PC-9 (cell line): ENCODE results near the gene RFX8. TPM values are rescaled to one million over a fixed set of nuclear protein-coding genes. Genes with fewer than 3 reads are reported as not detected.

Source experiments
- BruUV-seq: library from RNA; stranded (reverse); fragments of 400-500 nt; replicated peaks from 2 replicates; lab custom pipeline; 2021; lab: Mats Ljungman, UMichigan
- CTCF ChIA-PET: fragments of 300-600 bp; sonication (Branson Sonifier 250); formaldehyde crosslinking; loops from one replicate; lab custom pipeline; 2022; ENCODE audit warnings: antibody characterized with exemption; lab: Charles Lee
- POLR2A ChIA-PET: fragments of 300-600 bp; sonication (Branson Sonifier 250); formaldehyde crosslinking; loops from one replicate; lab custom pipeline; 2022; ENCODE audit warnings: antibody characterized with exemption; ENCODE audit not compliant: unreplicated experiment; lab: Charles Lee
- DNase-seq, 2 experiments: peaks; one replicate each; pipeline versions ENCODE4 v3.0.0 to v3.0.0-alpha.2; 2015 to 2022; ENCODE audit warnings: mixed read lengths in 1 of 2
- H2AFZ ChIP-seq: fragments of 200-600 bp; sonication (generic); 2 replicates; pipeline ENCODE4 v1.8.1; 2017; ENCODE audit warnings: antibody characterized with exemption
- H3F3A ChIP-seq: fragments of 200-600 bp; sonication (generic); 2 replicates; pipeline ENCODE4 v1.8.1; 2017; ENCODE audit warnings: antibody characterized with exemption, mild to moderate bottlenecking, low read depth; ENCODE audit not compliant: insufficient read depth
- H3K27ac ChIP-seq: fragments of 200-600 bp; sonication (generic); 2 replicates; pipeline ENCODE4 v1.6.1; 2016; ENCODE audit warnings: mixed run types
- H3K27me3 ChIP-seq: fragments of 200-600 bp; sonication (generic); 2 replicates; pipeline ENCODE4 v1.6.1; 2016; ENCODE audit warnings: low read depth, mixed run types; ENCODE audit not compliant: insufficient read depth
- H3K36me3 ChIP-seq: fragments of 200-600 bp; sonication (generic); 2 replicates; pipeline ENCODE4 v1.6.1; 2016; ENCODE audit warnings: low read depth, mixed run types
- H3K4me1 ChIP-seq: fragments of 200-600 bp; sonication (generic); replicated peaks from 2 replicates; pipeline ENCODE4 v1.6.1; 2016; ENCODE audit warnings: mixed run types; ENCODE audit not compliant: insufficient read depth
- H3K4me2 ChIP-seq: fragments of 200-600 bp; sonication (generic); 2 replicates; pipeline ENCODE4 v1.6.1; 2017; ENCODE audit warnings: mixed run types
- H3K4me3 ChIP-seq: fragments of 200-600 bp; sonication (generic); 2 replicates; pipeline ENCODE4 v1.6.1; 2016; ENCODE audit warnings: mixed run types
- H3K79me2 ChIP-seq: fragments of 200-600 bp; sonication (generic); 2 replicates; pipeline ENCODE4 v1.6.1; 2017; ENCODE audit warnings: low read depth, mixed run types
- H3K9me2 ChIP-seq: fragments of 200-600 bp; sonication (generic); 2 replicates; pipeline ENCODE4 v1.8.1; 2017; ENCODE audit warnings: mild to moderate bottlenecking; ENCODE audit not compliant: insufficient read depth
- H3K9me3 ChIP-seq: fragments of 200-600 bp; sonication (generic); 2 replicates; pipeline ENCODE4 v1.8.1; 2016; ENCODE audit warnings: low read depth; ENCODE audit not compliant: insufficient read depth
- H4K20me1 ChIP-seq: fragments of 200-600 bp; sonication (generic); 2 replicates; pipeline ENCODE4 v1.8.1; 2017; ENCODE audit not compliant: insufficient read depth
- EZH2 ChIP-seq: fragments of 200-600 bp; sonication (generic); IDR thresholded peaks from 2 replicates; pipeline ENCODE4 v1.8.0; 2017; ENCODE audit warnings: antibody characterized with exemption, low read depth
- intact Hi-C: fragments of 100-400 bp; cut with micrococcal nuclease; formaldehyde crosslinking; loops from one replicate; pipeline ENCODE4 v1.10.0; 2022; ENCODE audit not compliant: unreplicated experiment
- total RNA-seq: library from RNA; stranded (reverse); gene quantifications from 2 replicates; pipeline ENCODE4 v1.2.3, GENCODE V29; 2021
- TF ChIP-seq, protein P1 (sequence below): fragments of 200-600 bp; sonication (generic); conservative IDR thresholded peaks from 2 replicates; pipeline ENCODE4 v1.6.1; 2017; ENCODE audit warnings: mixed run types, antibody characterized with exemption, mild to moderate bottlenecking, moderate library complexity

RFX8 gene
- total RNA-seq, 1 experiment from 2014 or later, result not detected

DNA sequence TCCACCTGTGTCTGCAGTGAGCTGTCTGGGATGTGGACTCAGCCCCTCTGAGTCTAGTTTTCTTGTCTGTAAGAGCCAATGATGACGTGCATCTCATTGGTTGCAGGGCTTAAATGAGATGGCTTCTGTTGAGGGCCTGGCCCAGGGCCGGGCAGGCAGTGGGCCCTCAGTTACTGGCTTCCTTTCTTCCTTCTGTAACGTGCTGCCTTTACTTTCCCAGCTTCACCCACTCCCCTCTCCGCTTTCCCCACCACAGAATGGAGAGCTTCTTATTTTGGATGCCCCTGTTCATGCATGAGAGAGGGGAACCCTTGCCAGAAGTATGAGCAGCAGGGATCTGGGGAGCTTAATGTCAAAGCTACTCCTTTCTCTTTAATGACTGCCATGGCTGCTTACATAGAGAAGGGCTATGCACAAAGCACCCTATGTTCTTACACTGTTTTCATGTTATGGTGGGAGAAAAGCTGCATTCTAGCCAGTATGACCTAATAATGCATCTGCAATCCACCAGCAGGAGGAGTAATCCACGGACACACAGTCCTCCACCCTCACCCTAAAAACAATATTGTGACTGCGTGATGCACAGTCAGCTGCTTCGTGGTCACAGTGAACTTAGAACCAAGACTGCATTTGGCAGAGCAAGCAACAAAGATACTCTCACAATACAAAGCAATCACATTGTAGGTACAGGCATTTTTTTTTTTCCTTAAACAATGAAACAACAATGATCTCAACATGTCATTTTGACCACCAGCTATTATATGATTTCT is 124.8 kb downstream of the RFX8 start:
- H2AFZ ChIP-seq, result no peak overlapping the region
- peaks cover 28% of the 10 kb centered on the region for H3K4me1 ChIP-seq
- H4K20me1 ChIP-seq, result no peaks in the 10 kb centered on the region
- H3K4me2 ChIP-seq, result no peak overlapping the region
- H3K79me2 ChIP-seq, result no peaks in the 10 kb centered on the region
- no peak overlapping the region for H3K4me3 ChIP-seq
- TF ChIP-seq EZH2, result no peak
- TF ChIP-seq, protein P1, sequence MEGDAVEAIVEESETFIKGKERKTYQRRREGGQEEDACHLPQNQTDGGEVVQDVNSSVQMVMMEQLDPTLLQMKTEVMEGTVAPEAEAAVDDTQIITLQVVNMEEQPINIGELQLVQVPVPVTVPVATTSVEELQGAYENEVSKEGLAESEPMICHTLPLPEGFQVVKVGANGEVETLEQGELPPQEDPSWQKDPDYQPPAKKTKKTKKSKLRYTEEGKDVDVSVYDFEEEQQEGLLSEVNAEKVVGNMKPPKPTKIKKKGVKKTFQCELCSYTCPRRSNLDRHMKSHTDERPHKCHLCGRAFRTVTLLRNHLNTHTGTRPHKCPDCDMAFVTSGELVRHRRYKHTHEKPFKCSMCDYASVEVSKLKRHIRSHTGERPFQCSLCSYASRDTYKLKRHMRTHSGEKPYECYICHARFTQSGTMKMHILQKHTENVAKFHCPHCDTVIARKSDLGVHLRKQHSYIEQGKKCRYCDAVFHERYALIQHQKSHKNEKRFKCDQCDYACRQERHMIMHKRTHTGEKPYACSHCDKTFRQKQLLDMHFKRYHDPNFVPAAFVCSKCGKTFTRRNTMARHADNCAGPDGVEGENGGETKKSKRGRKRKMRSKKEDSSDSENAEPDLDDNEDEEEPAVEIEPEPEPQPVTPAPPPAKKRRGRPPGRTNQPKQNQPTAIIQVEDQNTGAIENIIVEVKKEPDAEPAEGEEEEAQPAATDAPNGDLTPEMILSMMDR, result peak; percentile 24; the same call in 1 of the 2 replicates
- no TSS peak for BruUV-seq
- intact Hi-C loops, result no loop called here
- ChIA-PET POLR2A (interaction anchor here (0.7 kb wide), 1 partner anchor 41 kb away, joined by 6 read pairs; no protein-coding TSS in a partner anchor), CTCF (interaction anchor here (0.6 to 1.1 kb wide), 3 partner anchors 12 to 44 kb away, joined by 3 to 9 read pairs (median 3); no protein-coding TSS in a partner anchor)
- no peak overlapping the region for H3K27ac ChIP-seq
- H3F3A ChIP-seq, result peaks cover 10% of the 10 kb centered on the region
- H3K36me3 ChIP-seq, result 0 out of 2 replicates have a peak, but pooled peaks cover 4% of the 10 kb centered on the region
- no peak for DNase-seq
- no peaks in the 10 kb centered on the region for H3K27me3 ChIP-seq
- H3K9me3 ChIP-seq, result no peaks in the 10 kb centered on the region
- no peaks in the 10 kb centered on the region for H3K9me2 ChIP-seq

DNA sequence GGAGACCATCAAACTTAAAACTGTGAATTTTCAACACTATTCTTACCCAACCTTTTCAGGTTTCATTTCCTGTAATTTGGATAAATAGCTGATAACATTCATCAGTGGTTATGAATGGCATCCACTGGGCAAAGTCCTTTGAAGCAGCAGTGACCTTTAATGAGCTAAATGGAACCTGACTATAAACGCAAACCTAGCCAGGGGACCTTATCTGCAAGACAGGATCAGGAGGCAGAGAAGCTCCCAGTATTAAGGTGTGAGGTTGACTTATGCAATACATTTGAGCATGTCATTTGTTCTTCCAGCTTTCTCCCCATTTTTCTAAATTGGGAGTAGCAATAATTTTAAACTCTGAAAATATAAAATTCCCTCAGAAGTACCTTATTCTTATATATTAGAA is 126.0 kb downstream of the RFX8 start:
- peak in 1 of 2 experiments; percentile 73 for DNase-seq
- Histone ChIP-seq H3K4me2 (peak overlapping the region; percentile 28), H3K27me3 (no peaks in the 10 kb centered on the region), H2AFZ (no peak overlapping the region), H3K4me3 (no peak overlapping the region), H3K9me2 (no peaks in the 10 kb centered on the region), H3K9me3 (no peaks in the 10 kb centered on the region), H3K36me3 (0 out of 2 replicates have a peak, but pooled peaks cover 4% of the 10 kb centered on the region), H3K27ac (peak overlapping the region; percentile 10; the same call in 1 of the 2 replicates), H4K20me1 (no peaks in the 10 kb centered on the region), H3K4me1 (peaks cover 18% of the 10 kb centered on the region), H3K79me2 (no peaks in the 10 kb centered on the region), H3F3A (no peaks in the 10 kb centered on the region; the same call in none of the 2 replicates)
- intact Hi-C loops, result no loop called here
- ChIA-PET POLR2A (interaction anchor here (0.5 to 0.7 kb wide), 4 partner anchors 26 to 281 kb away, joined by 3 to 8 read pairs (median 4); partner anchors contain the start of gene RNF149), CTCF (interaction anchor here (0.8 to 1.0 kb wide), 2 partner anchors 39 to 483 kb away, joined by 3 to 4 read pairs; partner anchors contain the start of gene CREG2)
- TF ChIP-seq EZH2, result no peak
- TF ChIP-seq, protein P1, result no peak
- no TSS peak for BruUV-seq

Other genes with a start within 250 kb of the RFX8 start
- gene CNOT11, start 222.2 kb downstream of the RFX8 start, total RNA-seq, result 39.0 and 60.6 TPM in 2 replicates
- gene RNF149, start 166.4 kb downstream of the RFX8 start, total RNA-seq, result 58.6 and 71.6 TPM in 2 replicates
- gene CREG2, start 87.6 kb downstream of the RFX8 start, total RNA-seq, result 9.0 and 12.3 TPM in 2 replicates
- 100 and 129 TPM in 2 replicates for gene MAP4K4, start 222.6 kb upstream of the RFX8 start, total RNA-seq